Measurements from ENCODE around the gene GIT2. TPM values are rescaled to one million over a fixed set of nuclear protein-coding genes. Genes with fewer than 3 reads are reported as not detected.

The GIT2 gene
- total and polyA plus RNA-seq, 2 of the 13 experiments (the other 11 are each of a cell fraction or from before 2014, with no cell fraction given): 18.4 to 19.8 TPM

- TF ChIP-seq ZNF616 (CRISPR knock-in tag; IDR thresholded peaks at IDR 0.05; ENCODE audit: low read depth): no peak
- TF ChIP-seq ZNF460 (CRISPR knock-in tag; IDR thresholded peaks at IDR 0.05; ENCODE audit: borderline replicate concordance): peak; percentile 99
- no peak for TF ChIP-seq ZNF44 (CRISPR knock-in tag; IDR thresholded peaks at IDR 0.05)
- no peak for TF ChIP-seq POLR2A (IDR thresholded peaks at IDR 0.05; ENCODE audit: insufficient read depth in 1 of 2, low read depth in 2 of 2, low read length in 2 of 2)
- TF ChIP-seq PREB (CRISPR knock-in tag; IDR thresholded peaks at IDR 0.05): no peak
- TF ChIP-seq GZF1 (CRISPR knock-in tag; IDR thresholded peaks at IDR 0.05): no peak
- no peak for TF ChIP-seq KLF12 (CRISPR knock-in tag; IDR thresholded peaks at IDR 0.05; ENCODE audit: borderline replicate concordance)
- TF ChIP-seq ZNF276 (CRISPR knock-in tag; IDR thresholded peaks at IDR 0.05; ENCODE audit: low read depth): no peak
- no peak for TF ChIP-seq FOXM1 (CRISPR knock-in tag; IDR thresholded peaks at IDR 0.05)
- TF ChIP-seq ZBTB34 (CRISPR knock-in tag; IDR thresholded peaks at IDR 0.05): no peak
- 0 out of 2 replicates have a peak, but pooled peaks have one; percentile 38 for TF ChIP-seq ZBTB44 (CRISPR knock-in tag; IDR thresholded peaks at IDR 0.05)
- TF ChIP-seq FIP1L1 (IDR thresholded peaks at IDR 0.05; ENCODE audit: borderline replicate concordance, insufficient read depth, low read depth, low read length): no peak
- TF ChIP-seq ZNF280B (CRISPR knock-in tag; IDR thresholded peaks at IDR 0.05; ENCODE audit: borderline replicate concordance): no peak
- TF ChIP-seq KMT2B (CRISPR knock-in tag; IDR thresholded peaks at IDR 0.05): no peak
- TF ChIP-seq ZZZ3 (CRISPR knock-in tag; IDR thresholded peaks at IDR 0.05; ENCODE audit: borderline replicate concordance): no peak
- no peak for TF ChIP-seq TFDP1 (CRISPR knock-in tag; IDR thresholded peaks at IDR 0.05; ENCODE audit: borderline replicate concordance)
- TF ChIP-seq RARA (CRISPR knock-in tag; IDR thresholded peaks at IDR 0.05): peak; percentile 91
- no peak for TF ChIP-seq SKI (IDR thresholded peaks at IDR 0.05; ENCODE audit: partially characterized antibody)
- no peak for TF ChIP-seq ARID2 (CRISPR knock-in tag; IDR thresholded peaks at IDR 0.05; ENCODE audit: borderline replicate concordance)
- TF ChIP-seq ZEB1 (IDR thresholded peaks at IDR 0.05; ENCODE audit: insufficient replicate concordance, low read depth): no peak
- TF ChIP-seq CAMTA2 (CRISPR knock-in tag; IDR thresholded peaks at IDR 0.05; ENCODE audit: borderline replicate concordance): no peak
- TF ChIP-seq SRF (IDR thresholded peaks at IDR 0.05; ENCODE audit: low read depth, low read length): no peak
Observed at GRCh38 chr12:110035534-110036104, 39.5 kb upstream of the GIT2 start (continued).

Data from HepG2 (cell line).